Spleen (tissue), 11 donors: ENCODE results near the gene TM7SF3. TPM values are rescaled to one million over a fixed set of nuclear protein-coding genes. Genes with fewer than 3 reads are reported as not detected.

ENCODE experiments used
- DNase-seq: peaks from one replicate; pipeline ENCODE4 v3.0.0-alpha.2; 2020
- H3K27ac ChIP-seq, 8 donors: fragments of 200-600 bp; sonication (generic) in 7 of 8; 1 replicate in 4 of 8; 2 replicates in 4 of 8; pipeline versions ENCODE4 v1.5.0 to v1.8.0; 2016 to 2021; ENCODE audit warnings: inconsistent platforms in 4 of 8, mild to moderate bottlenecking in 4 of 8, moderate library complexity in 1 of 8
- H3K27me3 ChIP-seq, 7 donors: fragments of 200-600 bp; sonication (generic) in 6 of 7; replicated peaks in 1 of 7; 1 replicate in 4 of 7; 2 replicates in 3 of 7; pipeline versions ENCODE4 v1.5.0 to v1.8.0; 2016 to 2021; ENCODE audit warnings: inconsistent platforms in 3 of 7, mild to moderate bottlenecking in 1 of 7
- H3K36me3 ChIP-seq, 6 donors: fragments of 200-600 bp; sonication (generic) in 5 of 6; 1 replicate in 4 of 6; 2 replicates in 2 of 6; pipeline versions ENCODE4 v1.5.0 to v1.8.0; 2016 to 2021; ENCODE audit warnings: inconsistent platforms in 2 of 6
- H3K4me1 ChIP-seq, 6 donors: fragments of 200-600 bp; sonication (generic) in 5 of 6; 1 replicate in 3 of 6; 2 replicates in 3 of 6; pipeline versions ENCODE4 v1.5.0 to v1.8.0; 2016 to 2021; ENCODE audit warnings: inconsistent platforms in 3 of 6
- H3K4me3 ChIP-seq, 8 donors: fragments of 200-600 bp; sonication (generic) in 7 of 8; 1 replicate in 4 of 8; 2 replicates in 4 of 8; pipeline versions ENCODE4 v1.5.0 to v1.8.0; 2016 to 2021; ENCODE audit warnings: inconsistent platforms in 4 of 8, mild to moderate bottlenecking in 4 of 8, moderate library complexity in 2 of 8
- H3K9me3 ChIP-seq, 8 donors: fragments of 200-600 bp; sonication (generic) in 7 of 8; 1 replicate in 4 of 8; 2 replicates in 4 of 8; pipeline versions ENCODE4 v1.5.0 to v1.8.0; 2016 to 2021; ENCODE audit warnings: inconsistent platforms in 4 of 8
- CTCF ChIP-seq, 11 experiments: fragments of 200-600 bp in 7 of 11; fragments of 450-650 bp in 4 of 11; sonication (generic) in 4 of 11; IDR thresholded peaks in 8 of 11; conservative IDR thresholded peaks in 3 of 11; 1 replicate in 7 of 11; 2 replicates in 4 of 11; pipeline versions ENCODE4 v1.4.0 to v1.8.0; 2016 to 2021; ENCODE audit warnings: antibody characterized with exemption in 11 of 11, inconsistent platforms in 4 of 11, mild to moderate bottlenecking in 1 of 11
- POLR2A ChIP-seq, 3 donors: fragments of 450-650 bp; IDR thresholded peaks; one replicate each; pipeline ENCODE4 v1.5.1; 2017; ENCODE audit warnings: antibody characterized with exemption in 3 of 3, mild to moderate bottlenecking in 1 of 3
- POLR2AphosphoS5 ChIP-seq, 3 donors: sonication (generic); formaldehyde crosslinking; IDR thresholded peaks; one replicate each; pipeline ENCODE4 v1.5.1; 2017; ENCODE audit warnings: antibody characterized with exemption in 3 of 3
- WGBS, 5 donors: extraction: QIAGEN DNeasy Blood & Tissue Kit in 3 of 5; methylation state at CpG; one replicate each; pipeline versions ENCODE4 v1.1.5 to v1.1.7; 2013 to 2018; 5-methylcytosine and 5-hydroxymethylcytosine counted together
- intact Hi-C: fragments of 100-400 bp; cut with DNase I; formaldehyde crosslinking; loops from one replicate; pipeline ENCODE4 v1.15.0; 2023; ENCODE audit warnings: low total_unique reads
- polyA plus RNA-seq, 3 donors: library from polyadenylated mRNA; stranded (reverse); fragments of 200-250 nt; gene quantifications; one replicate each; pipeline ENCODE4 v1.2.1, GENCODE V29; 2013
- total RNA-seq, 7 donors: library from RNA; depleted of rRNA in 3 of 7; stranded (reverse); fragments of >200 nt in 3 of 7; fragmentation: NEBNext Ultra II Directional in 4 of 7; extraction: Animal tissue kit (Norgen Biotek cat#: 25700) in 4 of 7; gene quantifications; one replicate each; pipeline versions ENCODE4 v1.1.0 to v1.2.1, GENCODE V29; 2016 to 2021
- donor health status: healthy with polysubstance abuse.
- donor health status: DM: no; HTN: no; CAD: no; lungs with moderate emphysema.
- donor health status: DM: no; HTN: no; CAD: no.
- donor health status: Bipolar disorder and iron deficiency.
- donor health status: healthy.
- donor health status: DM: no; HTN: no; CAD: no.
- donor health status: DM: yes; HTN: yes; CAD: no.

TM7SF3 gene
- total and polyA plus RNA-seq, 10 donors = 12.2 to 88.7 (median 40.6) TPM

DNA sequence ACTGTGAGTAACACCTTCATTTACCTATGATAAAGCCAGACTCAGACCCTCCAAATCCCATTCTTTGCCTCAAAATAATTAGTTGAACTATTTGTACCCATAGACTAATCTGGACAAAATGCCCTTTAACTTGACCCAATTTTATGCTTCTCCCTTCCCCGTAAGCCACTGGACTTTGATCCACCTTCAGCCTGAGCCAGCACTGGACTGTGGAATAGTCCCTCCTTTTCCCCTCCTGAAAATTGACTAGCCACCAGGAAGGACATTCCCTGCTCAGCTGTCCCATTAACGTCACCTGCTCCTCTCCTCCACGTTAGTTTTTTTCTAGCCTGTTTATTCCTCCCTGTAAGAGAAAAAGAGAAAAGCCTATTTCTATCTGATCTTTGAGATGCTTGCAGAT is 18.5 kb upstream of the TM7SF3 start:
- TF ChIP-seq POLR2AphosphoS5 (IDR thresholded peaks at IDR 0.05) (no peak), POLR2A (IDR thresholded peaks at IDR 0.05) (no peak), CTCF (IDR thresholded peaks at IDR 0.05 in 8 of 11, conservative IDR thresholded peaks at IDR 0.05 in 3 of 11) (no peak)
- H3K4me3 ChIP-seq = no peak overlapping the region
- intact Hi-C loops = no loop called here
- no peaks in the 10 kb centered on the region for H3K27me3 ChIP-seq
- no peak overlapping the region for H3K27ac ChIP-seq
- WGBS, 5 donors = 90 to 96% (median 91%) methylated on average over 3 of the region's 3 CpGs
- peaks cover 0 to 4% (median 0%) of the 10 kb centered on the region in 8 donors for H3K9me3 ChIP-seq
- H3K4me1 ChIP-seq = no peaks in the 10 kb centered on the region
- H3K36me3 ChIP-seq = peaks cover 6 to 75% (median 59%) of the 10 kb centered on the region in 6 donors
- no peak for DNase-seq

GRCh38 chr12:27031531-27031930 is 17.3 kb upstream of the TM7SF3 start:
- H3K9me3 ChIP-seq = peaks cover 0 to 4% (median 0%) of the 10 kb centered on the region in 8 donors
- DNase-seq = no peak
- peaks cover 0 to under 1% (median 0%) of the 10 kb centered on the region in 6 donors for H3K4me1 ChIP-seq
- H3K27ac ChIP-seq = no peak overlapping the region
- H3K27me3 ChIP-seq = no peaks in the 10 kb centered on the region
- H3K36me3 ChIP-seq = peaks cover 6 to 83% (median 65%) of the 10 kb centered on the region in 6 donors
- no peak overlapping the region for H3K4me3 ChIP-seq
- 78 to 88% (median 84%) methylated on average over 3 of the region's 3 CpGs for WGBS, 5 donors
- intact Hi-C loops = no loop called here
- TF ChIP-seq POLR2AphosphoS5 (IDR thresholded peaks at IDR 0.05) (no peak), CTCF (IDR thresholded peaks at IDR 0.05 in 8 of 11, conservative IDR thresholded peaks at IDR 0.05 in 3 of 11) (no peak), POLR2A (IDR thresholded peaks at IDR 0.05) (no peak)

DNA sequence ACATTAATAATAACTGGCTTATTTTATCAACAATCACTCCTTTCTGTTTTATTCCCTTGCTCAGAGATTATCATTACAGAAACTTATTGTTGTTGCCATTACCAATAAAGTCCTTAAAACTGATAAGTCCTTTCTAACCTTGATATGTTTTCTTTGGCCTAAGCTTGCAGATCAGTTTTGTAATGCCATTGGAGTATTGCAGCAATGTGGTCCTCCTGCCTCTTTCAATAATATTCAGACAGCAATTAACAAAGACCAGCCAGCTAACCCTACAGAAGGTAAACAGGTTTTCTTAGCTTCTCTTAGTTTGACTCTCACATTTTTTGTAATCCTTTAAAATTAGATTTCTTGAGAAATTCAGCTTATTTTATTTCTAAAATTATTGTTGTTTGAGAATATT is 12.1 kb upstream of the TM7SF3 start:
- H3K9me3 ChIP-seq = no peaks in the 10 kb centered on the region
- H3K4me3 ChIP-seq = no peak overlapping the region
- DNase-seq = no peak
- peaks cover 13 to 44% (median 30%) of the 10 kb centered on the region in 6 donors for H3K4me1 ChIP-seq
- no peak overlapping the region for H3K27ac ChIP-seq
- intact Hi-C loops = no loop called here
- no peak for TF ChIP-seq CTCF (IDR thresholded peaks at IDR 0.05 in 8 of 11, conservative IDR thresholded peaks at IDR 0.05 in 3 of 11)
- TF ChIP-seq POLR2AphosphoS5 (IDR thresholded peaks at IDR 0.05) = no peak
- TF ChIP-seq POLR2A (IDR thresholded peaks at IDR 0.05) = no peak
- H3K27me3 ChIP-seq = no peaks in the 10 kb centered on the region
- H3K36me3 ChIP-seq = peaks cover 6 to 50% (median 38%) of the 10 kb centered on the region in 6 donors

DNA sequence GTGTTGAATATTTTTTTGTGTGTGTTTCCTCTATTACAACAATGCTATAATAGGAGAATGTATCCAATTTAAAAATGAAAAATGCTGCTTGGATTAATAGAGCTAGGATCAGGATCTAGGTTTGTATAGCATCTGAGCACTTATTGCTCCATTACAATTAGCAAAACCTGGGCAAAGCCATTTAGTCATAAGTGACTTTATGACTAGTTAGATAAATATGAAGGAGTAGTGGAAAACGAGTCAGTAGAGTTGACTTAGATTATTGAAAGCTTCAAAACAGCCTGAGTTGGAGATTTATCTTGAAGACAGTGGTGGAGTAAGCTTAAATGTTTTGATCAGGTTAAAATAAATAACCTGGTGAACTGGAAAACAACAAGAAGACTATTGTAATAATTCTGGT is 10.9 kb upstream of the TM7SF3 start:
- no peaks in the 10 kb centered on the region for H3K9me3 ChIP-seq
- WGBS, 5 donors = 60 to 90% (median 82%) methylated on average over 1 of the region's 1 CpG
- no peak overlapping the region for H3K4me3 ChIP-seq
- no peak overlapping the region for H3K27ac ChIP-seq
- no peaks in the 10 kb centered on the region for H3K27me3 ChIP-seq
- no peak for DNase-seq
- peaks cover 13 to 45% (median 30%) of the 10 kb centered on the region in 6 donors for H3K4me1 ChIP-seq
- TF ChIP-seq POLR2A (IDR thresholded peaks at IDR 0.05) (no peak), POLR2AphosphoS5 (IDR thresholded peaks at IDR 0.05) (no peak), CTCF (IDR thresholded peaks at IDR 0.05 in 8 of 11, conservative IDR thresholded peaks at IDR 0.05 in 3 of 11) (no peak)
- intact Hi-C loops = no loop called here
- peaks cover 6 to 38% (median 29%) of the 10 kb centered on the region in 6 donors for H3K36me3 ChIP-seq
